Measurements from ENCODE around the gene NAPG. TPM values are rescaled to one million over a fixed set of nuclear protein-coding genes. Genes with fewer than 3 reads are reported as not detected.
"Not testable (repeated sequence)": the region's sequence is repeated elsewhere in the genome, so short reads cannot be mapped to it uniquely, and the experiment has no call there.

The NAPG gene
- total RNA-seq, result 44.8 TPM
- long read RNA-seq, partial matches to known transcripts, result 1 of 10 reads
- long read RNA-seq, other reads (novel, unspliced or antisense), result 9 of 10 reads

GRCh38 chr18:10525697-10526560 lies at the start of gene NAPG:
Gene NAPG (plus strand): TSS chr18:10526027. CDS start chr18:10526103, 76 bp downstream.
- intact Hi-C loops (cut with DNase I), result loop anchor here (10.0 kb wide), 2 partner anchors 701 to 911 kb away; partner anchors contain the start of gene PPP4R1
- DNase-seq (ENCODE audit: low spot score), result peak; percentile 96

GRCh38 chr18:10476338-10476791 lies 49.5 kb upstream of the NAPG start:
- intact Hi-C loops (cut with DNase I), result no loop called here
- DNase-seq (ENCODE audit: low spot score), result no peak

DNA sequence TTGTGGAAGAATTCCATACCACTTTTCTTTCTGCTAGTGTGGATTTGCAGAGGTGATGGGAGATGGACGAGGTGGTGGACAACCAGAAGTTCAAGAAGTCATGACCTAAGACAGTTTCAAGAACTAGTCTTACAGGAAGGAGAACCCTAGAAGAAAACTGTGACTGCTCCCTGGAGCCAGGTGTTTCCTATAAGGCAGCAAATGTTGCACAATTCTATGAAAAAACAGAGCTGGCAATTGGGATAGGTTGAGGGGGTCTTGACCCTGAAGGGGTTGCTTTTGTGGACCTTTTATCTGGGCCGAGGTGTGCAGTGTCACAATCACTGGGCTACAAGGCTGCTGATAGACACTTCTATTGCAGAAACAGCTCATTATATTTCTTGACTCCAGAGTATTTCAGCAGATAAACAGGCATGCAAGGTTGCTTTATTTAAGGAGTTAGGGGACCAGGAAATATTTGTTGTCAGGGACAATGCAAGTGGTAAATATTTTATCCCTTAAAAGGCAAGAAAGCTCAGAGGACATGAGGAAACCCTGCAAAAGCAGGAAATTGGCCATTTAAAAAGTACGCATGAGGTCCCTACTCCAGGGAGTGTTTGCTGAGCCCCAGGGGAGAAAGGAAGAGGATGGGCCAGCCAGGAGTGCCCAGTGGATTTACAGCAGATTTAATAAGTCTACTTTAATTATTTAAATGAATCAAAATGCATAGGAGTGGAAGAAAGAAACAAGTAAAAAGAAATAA lies 48.5 kb upstream of the NAPG start:
- DNase-seq (ENCODE audit: low spot score), result no peak
- intact Hi-C loops (cut with DNase I), result no loop called here

- DNase-seq (ENCODE audit: low spot score), result no peak
- intact Hi-C loops (cut with DNase I), result no loop called here
These were observed 48.0 kb upstream of the NAPG start for GRCh38 chr18:10477863-10478260.

- no peak for DNase-seq (ENCODE audit: low spot score)
- intact Hi-C loops (cut with DNase I), result no loop called here
These were observed 44.0 kb upstream of the NAPG start for GRCh38 chr18:10481831-10482230.

GRCh38 chr18:10482363-10482984 lies 43.4 kb upstream of the NAPG start:
- intact Hi-C loops (cut with DNase I), result no loop called here
- no peak for DNase-seq (ENCODE audit: low spot score)

GRCh38 chr18:10482985-10483949 lies 42.6 kb upstream of the NAPG start:
- no peak for DNase-seq (ENCODE audit: low spot score)
- intact Hi-C loops (cut with DNase I), result no loop called here

GRCh38 chr18:10485475-10485874 lies 40.4 kb upstream of the NAPG start:
- intact Hi-C loops (cut with DNase I), result no loop called here
- no peak for DNase-seq (ENCODE audit: low spot score)

DNA sequence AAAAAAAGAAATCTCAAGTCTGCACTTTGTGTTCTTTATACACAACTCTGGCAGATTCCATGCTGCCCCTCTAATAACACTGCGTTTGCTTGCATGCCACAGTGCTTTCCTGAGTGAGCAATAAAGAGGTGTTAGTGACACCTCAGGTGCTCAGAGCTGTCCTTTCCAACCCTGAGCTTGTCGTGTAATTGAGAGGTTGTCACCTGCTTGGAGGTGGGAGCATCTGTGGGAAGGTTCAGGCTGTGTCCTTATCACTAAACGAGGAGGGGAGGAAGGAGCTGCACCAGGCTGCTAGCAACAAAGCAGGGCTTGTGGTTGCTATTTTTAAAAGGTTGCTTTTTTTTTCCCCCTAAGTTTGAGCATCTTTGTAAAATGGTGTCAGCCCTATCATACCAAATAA lies 39.5 kb upstream of the NAPG start:
- intact Hi-C loops (cut with DNase I), result no loop called here
- DNase-seq (ENCODE audit: low spot score), result no peak

DNA sequence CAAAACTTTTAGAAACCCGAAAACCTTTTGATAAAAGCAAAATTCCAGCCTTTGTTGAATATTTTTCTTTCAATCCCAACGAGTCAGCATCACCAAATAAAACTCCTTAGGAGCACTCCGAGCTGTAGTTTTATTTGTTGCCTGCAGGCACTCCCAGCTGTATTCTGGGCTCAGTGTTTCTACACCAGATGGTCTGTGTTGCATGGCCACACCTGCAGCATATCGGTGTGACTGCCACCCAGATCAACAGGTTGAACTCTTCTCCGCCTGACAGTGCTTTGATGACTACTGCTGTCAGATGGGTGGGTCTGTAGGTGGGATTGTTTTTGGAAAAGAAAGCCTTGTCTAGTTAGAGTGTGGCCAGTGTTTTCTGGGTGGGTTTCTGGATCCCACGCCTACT lies 38.7 kb upstream of the NAPG start:
- DNase-seq (ENCODE audit: low spot score), result no peak
- intact Hi-C loops (cut with DNase I), result no loop called here

- intact Hi-C loops (cut with DNase I), result no loop called here
- DNase-seq (ENCODE audit: low spot score), result no peak
These were observed 37.8 kb upstream of the NAPG start for GRCh38 chr18:10488017-10488416.

- intact Hi-C loops (cut with DNase I), result no loop called here
- DNase-seq (ENCODE audit: low spot score), result no peak
These were observed 35.2 kb upstream of the NAPG start for GRCh38 chr18:10490401-10491165.

DNA sequence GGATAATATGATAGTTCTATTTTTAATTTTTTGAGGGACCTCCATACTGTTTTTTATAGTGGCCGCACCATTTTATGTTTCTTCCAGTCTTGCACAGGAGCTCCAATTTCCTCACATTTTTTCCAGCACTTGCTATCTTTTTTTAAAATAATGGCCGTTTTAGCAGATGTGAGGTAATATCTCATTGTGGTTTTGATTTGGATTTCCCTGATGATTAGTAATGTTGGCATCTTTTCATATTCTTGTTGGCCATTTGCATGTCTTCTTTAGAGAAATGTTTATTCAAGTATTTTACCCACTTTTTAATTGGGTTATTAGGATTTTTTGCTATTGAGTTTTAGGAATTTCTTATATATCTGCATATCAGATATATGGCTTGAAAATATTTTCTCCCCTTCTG lies 29.9 kb upstream of the NAPG start:
- DNase-seq (ENCODE audit: low spot score), result no peak
- intact Hi-C loops (cut with DNase I), result no loop called here

DNA sequence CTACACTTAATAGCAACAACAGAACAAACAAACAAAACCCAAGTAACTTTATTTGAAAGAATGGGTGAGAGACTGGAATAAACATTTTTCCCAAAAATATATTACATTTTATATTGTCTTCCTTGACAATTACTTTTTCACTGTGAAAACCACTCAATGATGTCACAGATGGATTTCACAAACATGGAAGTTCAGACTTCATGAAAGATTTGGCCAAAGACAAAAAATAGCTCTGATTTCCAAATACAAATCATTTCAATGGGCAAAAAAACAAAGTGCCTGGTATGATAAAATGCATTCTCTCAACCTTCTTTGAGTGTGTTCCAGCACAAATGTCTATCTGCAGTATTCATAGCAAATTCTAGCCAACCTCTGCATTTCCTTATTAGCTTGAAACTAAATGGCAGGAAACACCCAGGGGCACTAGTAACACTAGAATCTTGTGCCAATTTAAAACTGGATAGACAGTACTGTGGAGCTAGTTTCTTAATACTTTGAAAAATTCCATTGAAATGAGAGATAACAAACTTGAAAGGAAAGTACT lies 28.5 kb upstream of the NAPG start:
- intact Hi-C loops (cut with DNase I), result no loop called here
- DNase-seq (ENCODE audit: low spot score), result no peak

GRCh38 chr18:10499230-10499629 lies 26.6 kb upstream of the NAPG start:
- no peak for DNase-seq (ENCODE audit: low spot score)
- intact Hi-C loops (cut with DNase I), result no loop called here

- intact Hi-C loops (cut with DNase I), result no loop called here
- no peak for DNase-seq (ENCODE audit: low spot score)
These were observed 25.8 kb upstream of the NAPG start for GRCh38 chr18:10500038-10500437.

DNA sequence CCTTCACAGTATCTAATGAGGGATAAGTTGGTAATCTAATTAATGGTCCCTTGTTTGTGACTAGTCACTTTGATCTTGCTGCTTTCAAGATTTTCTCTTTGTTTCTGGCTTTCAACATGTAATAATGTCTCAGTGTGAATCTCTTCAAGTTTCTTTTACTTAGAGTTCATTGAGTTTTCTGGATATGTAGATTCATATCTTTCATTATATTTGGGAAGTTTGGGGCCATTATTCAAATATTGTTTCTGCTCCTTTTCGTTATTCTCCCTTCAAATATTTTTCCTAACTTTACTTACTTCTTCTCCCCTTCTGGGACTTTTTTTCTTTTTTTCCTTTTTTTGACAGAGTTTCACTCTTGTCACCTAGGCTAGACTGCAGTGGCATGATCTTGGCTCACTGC lies 21.1 kb upstream of the NAPG start:
- intact Hi-C loops (cut with DNase I), result no loop called here
- DNase-seq (ENCODE audit: low spot score), result no peak

DNA sequence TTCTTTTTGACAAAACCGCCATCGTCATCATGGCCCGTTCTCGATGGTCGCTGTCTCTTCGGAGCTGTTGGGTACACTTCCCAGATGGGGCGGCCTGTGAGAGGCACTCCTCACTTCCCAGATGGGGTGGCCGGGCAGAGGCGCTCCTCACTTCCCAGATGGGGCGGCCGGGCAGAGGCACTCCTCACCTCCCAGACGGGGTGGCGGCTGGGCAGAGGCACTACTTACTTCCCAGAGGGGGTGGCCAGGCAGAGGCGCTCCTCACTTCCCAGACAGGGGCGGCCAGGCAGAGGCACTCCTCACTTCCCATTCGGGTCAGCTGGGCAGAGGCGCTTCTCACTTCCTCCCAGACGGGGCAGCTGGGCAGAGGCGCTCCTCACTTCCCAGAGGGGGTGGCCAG lies 19.9 kb upstream of the NAPG start:
- DNase-seq (ENCODE audit: low spot score); intact Hi-C loops (cut with DNase I): not testable (repeated sequence)

All from cardiac septum (tissue), 1 donor.